Measurements from ENCODE around the gene INHA. TPM values are rescaled to one million over a fixed set of nuclear protein-coding genes. Genes with fewer than 3 reads are reported as not detected.

INHA gene
- total and polyA plus RNA-seq, 2 donors, result 0.49 TPM; not detected in 1

- Histone ChIP-seq H3K4me3 (ENCODE audit: low read depth, low read length) (no peak overlapping the region), H3K27ac (ENCODE audit: low read depth) (no peak overlapping the region), H3K36me3 (ENCODE audit: insufficient read depth) (peaks cover 6% of the 10 kb centered on the region), H3K4me1 (ENCODE audit: insufficient read depth) (no peaks in the 10 kb centered on the region)
- DNase-seq (ENCODE audit: extremely low spot score), result no peak
- 97% methylated on average over 9 of the region's 9 CpGs for WGBS
Measured at GRCh38 chr2:219611306-219611705, 39.2 kb downstream of the INHA start.

- no peaks in the 10 kb centered on the region for H3K4me1 ChIP-seq (ENCODE audit: insufficient read depth)
- H3K36me3 ChIP-seq (ENCODE audit: insufficient read depth), result peaks cover 3% of the 10 kb centered on the region
- DNase-seq (ENCODE audit: extremely low spot score), result no peak
- 83% methylated on average over 12 of the region's 12 CpGs for WGBS
- H3K27ac ChIP-seq (ENCODE audit: low read depth), result no peak overlapping the region
- no peak overlapping the region for H3K4me3 ChIP-seq (ENCODE audit: low read depth, low read length)
Measured at GRCh38 chr2:219611866-219612576, 39.9 kb downstream of the INHA start.

- 86% methylated on average over 15 of the region's 15 CpGs for WGBS
- no peaks in the 10 kb centered on the region for H3K4me1 ChIP-seq (ENCODE audit: insufficient read depth)
- DNase-seq (ENCODE audit: extremely low spot score), result no peak
- H3K4me3 ChIP-seq (ENCODE audit: low read depth, low read length), result no peak overlapping the region
- no peak overlapping the region for H3K27ac ChIP-seq (ENCODE audit: low read depth)
- peaks cover 3% of the 10 kb centered on the region for H3K36me3 ChIP-seq (ENCODE audit: insufficient read depth)
Measured at GRCh38 chr2:219612577-219613286, 40.6 kb downstream of the INHA start.

GRCh38 chr2:219613461-219614070 lies 41.5 kb downstream of the INHA start:
- Histone ChIP-seq H3K27ac (ENCODE audit: low read depth) (no peak overlapping the region), H3K36me3 (ENCODE audit: insufficient read depth) (peaks cover 3% of the 10 kb centered on the region), H3K4me1 (ENCODE audit: insufficient read depth) (no peaks in the 10 kb centered on the region), H3K4me3 (ENCODE audit: low read depth, low read length) (no peak overlapping the region)
- 88% methylated on average over 11 of the region's 11 CpGs for WGBS
- DNase-seq (ENCODE audit: extremely low spot score), result no peak

- WGBS, result 95% methylated on average over 11 of the region's 11 CpGs
- H3K27ac ChIP-seq (ENCODE audit: low read depth), result no peak overlapping the region
- H3K4me3 ChIP-seq (ENCODE audit: low read depth, low read length), result no peak overlapping the region
- H3K36me3 ChIP-seq (ENCODE audit: insufficient read depth), result peaks cover 3% of the 10 kb centered on the region
- DNase-seq (ENCODE audit: extremely low spot score), result no peak
- no peaks in the 10 kb centered on the region for H3K4me1 ChIP-seq (ENCODE audit: insufficient read depth)
Measured at GRCh38 chr2:219614076-219614860, 42.2 kb downstream of the INHA start.

- H3K4me1 ChIP-seq (ENCODE audit: insufficient read depth), result no peaks in the 10 kb centered on the region
- H3K4me3 ChIP-seq (ENCODE audit: low read depth, low read length), result no peak overlapping the region
- DNase-seq (ENCODE audit: extremely low spot score), result no peak
- peaks cover 3% of the 10 kb centered on the region for H3K36me3 ChIP-seq (ENCODE audit: insufficient read depth)
- 91% methylated on average over 11 of the region's 11 CpGs for WGBS
- H3K27ac ChIP-seq (ENCODE audit: low read depth), result no peak overlapping the region
Measured at GRCh38 chr2:219615036-219615435, 42.9 kb downstream of the INHA start.

- H3K27ac ChIP-seq (ENCODE audit: low read depth), result no peak overlapping the region
- peaks cover 3% of the 10 kb centered on the region for H3K36me3 ChIP-seq (ENCODE audit: insufficient read depth)
- no peak overlapping the region for H3K4me3 ChIP-seq (ENCODE audit: low read depth, low read length)
- H3K4me1 ChIP-seq (ENCODE audit: insufficient read depth), result no peaks in the 10 kb centered on the region
- DNase-seq (ENCODE audit: extremely low spot score), result no peak
- 87% methylated on average over 12 of the region's 12 CpGs for WGBS
Measured at GRCh38 chr2:219615894-219616293, 43.8 kb downstream of the INHA start.

- Histone ChIP-seq H3K27ac (ENCODE audit: low read depth) (no peak overlapping the region), H3K4me1 (ENCODE audit: insufficient read depth) (no peaks in the 10 kb centered on the region), H3K4me3 (ENCODE audit: low read depth, low read length) (no peak overlapping the region), H3K36me3 (ENCODE audit: insufficient read depth) (peaks cover 3% of the 10 kb centered on the region)
- 86% methylated on average over 4 of the region's 4 CpGs for WGBS
- DNase-seq (ENCODE audit: extremely low spot score), result no peak
Measured at GRCh38 chr2:219616550-219616949, 44.4 kb downstream of the INHA start.

GRCh38 chr2:219618733-219619122 lies 46.6 kb downstream of the INHA start:
- H3K4me1 ChIP-seq (ENCODE audit: insufficient read depth), result no peaks in the 10 kb centered on the region
- WGBS, result 92% methylated on average over 3 of the region's 3 CpGs

GRCh38 chr2:219619235-219619634 lies 47.1 kb downstream of the INHA start:
- 58% methylated on average over 4 of the region's 4 CpGs for WGBS
- no peaks in the 10 kb centered on the region for H3K4me1 ChIP-seq (ENCODE audit: insufficient read depth)
- no peak overlapping the region for H3K4me3 ChIP-seq (ENCODE audit: low read depth, low read length)

More at GRCh38 chr2:219618733-219619122, 46.6 kb downstream of the INHA start:
- Histone ChIP-seq H3K4me3 (ENCODE audit: low read depth, low read length) (no peak overlapping the region), H3K36me3 (ENCODE audit: insufficient read depth) (peaks cover 3% of the 10 kb centered on the region), H3K27ac (ENCODE audit: low read depth) (no peak overlapping the region)
- DNase-seq (ENCODE audit: extremely low spot score), result no peak

GRCh38 chr2:219620546-219620945 lies 48.4 kb downstream of the INHA start:
- Histone ChIP-seq H3K4me1 (ENCODE audit: insufficient read depth) (no peaks in the 10 kb centered on the region), H3K4me3 (ENCODE audit: low read depth, low read length) (no peak overlapping the region), H3K27ac (ENCODE audit: low read depth) (no peak overlapping the region), H3K36me3 (ENCODE audit: insufficient read depth) (peaks cover 3% of the 10 kb centered on the region)
- WGBS, result 77% methylated on average over 6 of the region's 6 CpGs
- DNase-seq (ENCODE audit: extremely low spot score), result no peak

More at GRCh38 chr2:219619235-219619634, 47.1 kb downstream of the INHA start:
- no peak for DNase-seq (ENCODE audit: extremely low spot score)
- peaks cover 3% of the 10 kb centered on the region for H3K36me3 ChIP-seq (ENCODE audit: insufficient read depth)
- no peak overlapping the region for H3K27ac ChIP-seq (ENCODE audit: low read depth)

GRCh38 chr2:219621935-219622334 lies 49.8 kb downstream of the INHA start:
- 83% methylated on average over 4 of the region's 4 CpGs for WGBS
- no peak overlapping the region for H3K27ac ChIP-seq (ENCODE audit: low read depth)
- DNase-seq (ENCODE audit: extremely low spot score), result no peak
- no peaks in the 10 kb centered on the region for H3K36me3 ChIP-seq (ENCODE audit: insufficient read depth)
- H3K4me1 ChIP-seq (ENCODE audit: insufficient read depth), result no peaks in the 10 kb centered on the region
- H3K4me3 ChIP-seq (ENCODE audit: low read depth, low read length), result no peak overlapping the region

- DNase-seq (ENCODE audit: extremely low spot score), result no peak
- WGBS, result 92% methylated on average over 2 of the region's 2 CpGs
- Histone ChIP-seq H3K4me1 (ENCODE audit: insufficient read depth) (no peaks in the 10 kb centered on the region), H3K4me3 (ENCODE audit: low read depth, low read length) (no peak overlapping the region), H3K36me3 (ENCODE audit: insufficient read depth) (no peaks in the 10 kb centered on the region), H3K27ac (ENCODE audit: low read depth) (no peak overlapping the region)
Measured at GRCh38 chr2:219622472-219622871, 50.4 kb downstream of the INHA start.

All from urinary bladder (tissue), 4 donors.